Measurements from ENCODE around the gene TSKS.

TSKS gene

DNA sequence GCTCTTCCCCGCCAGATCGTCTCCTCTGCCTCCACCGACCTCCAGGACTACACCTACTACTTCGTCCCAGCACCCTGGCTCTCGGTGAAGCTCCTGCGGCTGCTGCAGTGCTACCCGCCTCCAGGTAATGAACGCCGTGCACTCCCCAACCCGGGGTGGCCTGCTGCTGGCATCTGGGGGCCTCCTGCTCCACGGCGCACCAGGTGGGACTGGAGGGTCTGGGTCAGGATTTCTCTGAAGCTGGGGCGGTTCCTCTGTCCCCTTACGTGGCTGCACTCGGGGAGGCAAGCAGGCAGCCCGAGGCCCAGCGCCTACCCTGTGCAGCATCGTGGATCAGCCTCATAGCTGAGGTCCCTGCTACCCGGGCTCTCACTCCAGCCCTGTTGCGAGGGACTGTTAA lies 32.5 kb upstream of the TSKS start:
- H3K4me3 ChIP-seq (ENCODE audit: control insufficient read depth, low read depth, low read length) = no peak overlapping the region
- DNase-seq (ENCODE audit: low read depth) = no peak
- TF ChIP-seq, protein P1, sequence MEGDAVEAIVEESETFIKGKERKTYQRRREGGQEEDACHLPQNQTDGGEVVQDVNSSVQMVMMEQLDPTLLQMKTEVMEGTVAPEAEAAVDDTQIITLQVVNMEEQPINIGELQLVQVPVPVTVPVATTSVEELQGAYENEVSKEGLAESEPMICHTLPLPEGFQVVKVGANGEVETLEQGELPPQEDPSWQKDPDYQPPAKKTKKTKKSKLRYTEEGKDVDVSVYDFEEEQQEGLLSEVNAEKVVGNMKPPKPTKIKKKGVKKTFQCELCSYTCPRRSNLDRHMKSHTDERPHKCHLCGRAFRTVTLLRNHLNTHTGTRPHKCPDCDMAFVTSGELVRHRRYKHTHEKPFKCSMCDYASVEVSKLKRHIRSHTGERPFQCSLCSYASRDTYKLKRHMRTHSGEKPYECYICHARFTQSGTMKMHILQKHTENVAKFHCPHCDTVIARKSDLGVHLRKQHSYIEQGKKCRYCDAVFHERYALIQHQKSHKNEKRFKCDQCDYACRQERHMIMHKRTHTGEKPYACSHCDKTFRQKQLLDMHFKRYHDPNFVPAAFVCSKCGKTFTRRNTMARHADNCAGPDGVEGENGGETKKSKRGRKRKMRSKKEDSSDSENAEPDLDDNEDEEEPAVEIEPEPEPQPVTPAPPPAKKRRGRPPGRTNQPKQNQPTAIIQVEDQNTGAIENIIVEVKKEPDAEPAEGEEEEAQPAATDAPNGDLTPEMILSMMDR (conservative IDR thresholded peaks at IDR 0.05; ENCODE audit: control insufficient read depth, insufficient read depth, low read depth, low read length) = no peak

DNA sequence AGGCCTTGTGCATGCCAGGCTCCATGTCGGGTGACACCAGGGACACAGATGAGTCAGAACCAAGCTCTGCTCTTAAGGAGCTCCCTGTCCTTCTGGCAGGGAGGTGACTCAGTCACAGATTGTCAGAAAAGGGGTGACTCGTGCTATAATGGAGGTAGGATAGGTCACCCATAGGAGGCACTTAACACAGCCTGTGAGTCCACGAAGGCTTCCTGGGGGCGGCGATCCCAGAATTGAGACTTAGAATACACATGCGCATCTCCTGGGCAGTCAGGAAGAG lies 30.4 kb upstream of the TSKS start:
- peak; percentile 53 for DNase-seq (ENCODE audit: low read depth)

DNA sequence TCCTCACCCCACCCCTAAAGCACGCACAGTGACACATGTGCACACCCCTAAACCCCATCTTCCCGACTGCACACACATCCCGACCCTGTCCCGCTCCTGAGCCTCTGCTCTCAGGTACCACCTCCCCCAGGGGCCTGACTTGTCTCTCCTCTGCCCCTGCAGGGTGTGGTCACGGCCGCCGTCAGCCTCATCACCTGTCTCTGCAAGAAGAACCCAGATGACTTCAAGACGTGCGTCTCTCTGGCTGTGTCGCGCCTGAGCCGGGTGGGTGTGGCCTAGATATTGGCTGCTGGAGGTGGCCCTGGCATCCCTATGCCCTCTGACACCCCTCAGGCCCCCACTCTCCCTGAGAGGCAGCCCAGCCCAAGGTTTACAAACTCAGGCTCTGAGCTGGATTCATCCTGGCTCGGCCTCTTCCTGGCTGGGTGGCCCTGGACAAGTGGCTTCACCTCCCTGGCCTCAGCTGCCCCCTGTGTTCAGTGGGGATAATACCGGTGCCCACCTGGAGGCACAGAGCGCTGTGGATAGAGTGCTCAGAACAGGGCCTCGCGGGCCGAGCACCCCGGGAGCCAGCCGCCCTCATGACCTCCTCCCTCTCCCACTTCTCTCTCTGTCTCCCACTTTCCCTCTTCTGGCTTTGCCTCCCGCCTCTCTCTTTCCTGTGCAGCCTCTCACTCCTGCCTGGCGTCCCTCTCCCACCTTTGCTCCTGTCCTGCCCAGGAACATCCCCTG lies 29.9 kb upstream of the TSKS start:
- DNase-seq (ENCODE audit: low read depth) = no peak
- no peak overlapping the region for H3K4me3 ChIP-seq (ENCODE audit: control insufficient read depth, low read depth, low read length)
- TF ChIP-seq, protein P1 (conservative IDR thresholded peaks at IDR 0.05; ENCODE audit: control insufficient read depth, insufficient read depth, low read depth, low read length) = no peak

More for the DNA sequence above, 30.4 kb upstream of the TSKS start:
- H3K4me3 ChIP-seq (ENCODE audit: control insufficient read depth, low read depth, low read length) = no peak overlapping the region
- TF ChIP-seq, protein P1 (conservative IDR thresholded peaks at IDR 0.05; ENCODE audit: control insufficient read depth, insufficient read depth, low read depth, low read length) = no peak

DNA sequence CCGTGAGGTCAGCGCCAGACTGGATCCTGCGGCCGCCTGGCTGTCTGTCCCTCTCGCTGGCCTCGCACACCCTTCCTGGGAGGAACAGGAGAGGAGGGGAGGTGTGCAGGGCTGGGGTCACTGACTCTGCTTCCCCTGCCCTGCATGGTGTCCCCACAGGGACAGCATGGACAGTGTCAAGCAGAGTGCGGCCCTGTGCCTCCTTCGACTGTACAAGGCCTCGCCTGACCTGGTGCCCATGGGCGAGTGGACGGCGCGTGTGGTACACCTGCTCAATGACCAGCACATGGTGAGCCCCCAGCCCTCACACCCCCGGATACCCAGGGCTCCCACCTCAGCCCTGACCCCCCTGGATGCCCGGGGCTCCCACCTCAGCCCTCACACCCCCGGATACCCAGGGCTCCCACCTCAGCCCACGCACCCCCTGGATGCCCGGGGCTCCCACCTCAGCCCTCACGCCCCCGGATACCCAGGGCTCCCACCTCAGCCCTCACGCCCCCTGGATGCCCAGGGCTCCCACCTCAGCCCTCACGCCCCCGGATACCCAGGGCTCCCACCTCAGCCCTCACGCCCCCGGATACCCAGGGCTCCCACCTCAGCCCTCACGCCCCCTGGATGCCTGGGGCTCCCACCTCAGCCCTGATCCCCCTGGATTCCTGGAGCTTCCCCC lies 28.8 kb upstream of the TSKS start:
- no peak overlapping the region for H3K4me3 ChIP-seq (ENCODE audit: control insufficient read depth, low read depth, low read length)
- DNase-seq (ENCODE audit: low read depth) = no peak
- TF ChIP-seq, protein P1 (conservative IDR thresholded peaks at IDR 0.05; ENCODE audit: control insufficient read depth, insufficient read depth, low read depth, low read length) = no peak

DNA sequence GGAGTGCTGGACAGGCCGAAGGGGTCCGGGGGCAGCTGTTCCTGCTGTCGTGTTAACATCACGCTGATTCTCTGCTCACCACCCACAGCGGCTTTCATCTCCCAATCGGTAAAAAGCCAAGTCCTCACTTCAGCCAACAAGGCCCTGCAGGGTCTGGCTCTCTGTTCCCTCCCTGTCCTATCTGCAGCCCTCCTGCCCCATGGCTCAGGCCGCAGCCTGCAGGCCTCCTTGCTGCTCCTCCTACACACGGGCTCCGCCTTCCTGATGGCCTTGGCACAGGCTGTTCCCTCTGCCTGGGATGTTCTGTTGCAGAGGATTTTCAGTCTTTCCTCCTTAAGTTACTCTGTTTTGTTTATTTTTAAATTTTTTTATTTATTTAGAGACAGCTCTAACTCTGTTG lies 27.8 kb upstream of the TSKS start:
- TF ChIP-seq, protein P1 (conservative IDR thresholded peaks at IDR 0.05; ENCODE audit: control insufficient read depth, insufficient read depth, low read depth, low read length) = no peak
- DNase-seq (ENCODE audit: low read depth) = peak; percentile 67

DNA sequence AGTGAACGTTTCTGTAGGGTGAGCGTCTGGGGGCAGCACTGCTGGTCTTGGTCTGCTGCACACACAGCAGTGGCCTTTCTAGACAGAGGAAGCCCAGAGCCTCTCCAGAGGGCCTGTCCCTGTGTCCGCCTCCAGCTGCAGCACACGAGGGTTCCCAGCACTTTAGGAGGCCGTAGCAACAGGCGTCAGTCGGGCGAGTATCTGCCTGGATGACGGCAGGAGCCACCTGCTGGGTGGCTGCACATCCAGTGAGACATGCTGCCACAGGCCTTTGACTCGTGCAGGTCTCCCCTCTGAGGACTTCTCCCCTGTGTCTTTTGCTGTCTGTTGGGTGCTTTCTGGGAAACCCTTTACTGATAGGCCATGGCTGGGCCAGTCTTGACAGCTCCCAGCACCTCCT lies 25.8 kb upstream of the TSKS start:
- DNase-seq (ENCODE audit: low read depth) = no peak
- no peak overlapping the region for H3K4me3 ChIP-seq (ENCODE audit: control insufficient read depth, low read depth, low read length)
- TF ChIP-seq, protein P1 (conservative IDR thresholded peaks at IDR 0.05; ENCODE audit: control insufficient read depth, insufficient read depth, low read depth, low read length) = no peak

More for the DNA sequence above, 27.8 kb upstream of the TSKS start:
- no peak overlapping the region for H3K4me3 ChIP-seq (ENCODE audit: control insufficient read depth, low read depth, low read length)

All from fibroblast of mammary gland (primary cell).